A549 treated with AZD9567 at 1 μM for 4 hours (cell line): ENCODE results near the gene NUP210L. TPM values are rescaled to one million over a fixed set of nuclear protein-coding genes. Genes with fewer than 3 reads are reported as not detected.

Source experiments
- total RNA-seq: library from RNA; stranded (reverse); fragments of 200-300 nt; extraction: Qiagen RNA extraction; gene quantifications from 5 replicates; pipeline ENCODE4 v1.2.3, GENCODE V29; 2022; ENCODE audit not compliant: insufficient read depth

The NUP210L gene
- total RNA-seq: not detected in 5 replicates

DNA sequence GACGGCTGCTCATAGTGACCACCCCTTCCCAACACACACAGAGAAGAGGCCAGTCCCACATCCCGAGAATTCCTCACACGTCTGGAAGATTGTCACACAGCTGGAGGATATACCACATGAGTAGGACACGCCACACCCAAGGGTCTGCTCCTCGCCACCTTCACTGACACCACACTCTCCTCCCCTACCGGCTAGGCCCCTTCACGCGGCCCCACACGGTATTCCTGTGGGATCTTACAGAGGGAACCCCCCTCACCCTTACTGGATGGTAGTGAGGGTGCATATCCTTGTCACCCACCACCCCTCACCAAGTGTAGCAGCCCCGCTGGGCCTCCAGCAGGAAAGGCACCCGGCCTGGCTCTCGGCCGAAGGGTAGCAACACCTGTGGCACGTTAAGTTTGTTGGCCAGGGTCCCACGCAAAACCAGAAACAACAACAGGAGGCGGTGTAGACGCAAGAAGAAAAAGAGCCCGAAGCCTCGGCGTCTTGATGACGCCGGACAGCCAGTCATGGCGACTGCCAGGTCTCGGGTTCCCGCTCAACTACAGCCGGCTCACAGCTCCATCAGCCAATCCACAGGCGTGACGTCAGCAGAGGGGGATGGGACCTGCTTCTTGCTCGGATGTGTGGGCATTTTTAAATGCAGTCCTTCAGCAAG lies at the start of gene NUP210L:
TSS of gene NUP210L (minus strand) at position 540 of the 658 bp plus-strand sequence.

DNA sequence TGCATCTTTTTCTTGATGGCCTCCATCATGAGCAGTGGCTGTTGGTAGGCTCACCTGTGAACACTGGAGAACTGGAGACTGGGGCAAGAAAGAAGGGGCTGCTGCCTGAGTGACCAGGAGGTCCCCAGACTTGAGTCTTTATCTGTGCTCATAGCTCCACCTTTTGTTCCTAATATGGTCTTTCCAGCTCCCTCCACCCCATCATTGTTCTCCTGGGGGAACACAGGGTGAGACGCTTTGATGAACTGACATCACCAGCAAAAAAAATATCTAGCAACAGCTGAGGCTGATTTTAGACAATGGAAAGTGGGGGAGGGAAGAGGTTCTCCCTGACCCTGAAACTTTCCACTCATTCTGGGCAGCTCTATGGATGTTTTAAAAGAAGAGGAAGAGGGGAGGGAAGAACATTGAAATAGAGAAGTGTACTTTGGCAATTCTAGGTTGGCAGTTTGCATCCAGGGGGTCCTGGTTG lies 37.2 kb upstream of the NUP210L start, which contains the start of gene TPM3:
TSS of gene TPM3 (minus strand) at position 111 of the 472 bp plus-strand sequence. CDS start at position 29, 82 bp downstream.

DNA sequence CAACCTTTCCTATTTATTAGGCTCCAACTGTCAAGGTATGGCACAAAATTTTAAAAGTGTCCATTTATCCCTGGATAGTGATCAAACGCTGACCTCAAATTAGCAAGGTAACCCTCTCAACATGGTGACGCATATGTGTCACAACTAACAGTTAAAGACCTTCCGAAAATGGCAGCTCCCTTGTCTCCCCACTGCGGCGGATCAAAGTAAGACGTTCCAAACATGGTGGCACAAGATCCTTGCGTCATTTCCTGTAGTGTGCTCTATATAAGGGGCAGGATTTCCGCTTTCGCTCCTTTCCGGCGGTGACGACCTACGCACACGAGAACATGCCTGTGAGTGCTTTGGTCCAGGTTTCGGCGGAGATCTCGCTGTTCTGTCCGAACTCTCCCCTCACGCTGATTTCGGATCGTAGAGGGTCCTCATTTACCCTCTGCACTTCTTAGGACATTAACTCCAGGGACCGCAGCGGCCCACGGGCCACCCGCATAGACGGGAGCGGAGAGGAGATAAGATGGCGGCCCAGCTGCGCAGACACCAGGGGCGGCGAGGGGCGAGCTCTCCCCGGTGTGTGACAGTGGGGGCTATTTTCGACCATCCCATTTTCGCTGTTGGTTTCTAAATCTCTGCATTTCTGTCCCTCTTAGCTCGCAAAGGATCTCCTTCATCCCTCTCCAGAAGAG lies 164.3 kb downstream of the NUP210L start, which contains the start of gene RPS27:
TSS of gene RPS27 (plus strand) at position 295 of the 683 bp plus-strand sequence. CDS start at position 330, 35 bp downstream.

DNA sequence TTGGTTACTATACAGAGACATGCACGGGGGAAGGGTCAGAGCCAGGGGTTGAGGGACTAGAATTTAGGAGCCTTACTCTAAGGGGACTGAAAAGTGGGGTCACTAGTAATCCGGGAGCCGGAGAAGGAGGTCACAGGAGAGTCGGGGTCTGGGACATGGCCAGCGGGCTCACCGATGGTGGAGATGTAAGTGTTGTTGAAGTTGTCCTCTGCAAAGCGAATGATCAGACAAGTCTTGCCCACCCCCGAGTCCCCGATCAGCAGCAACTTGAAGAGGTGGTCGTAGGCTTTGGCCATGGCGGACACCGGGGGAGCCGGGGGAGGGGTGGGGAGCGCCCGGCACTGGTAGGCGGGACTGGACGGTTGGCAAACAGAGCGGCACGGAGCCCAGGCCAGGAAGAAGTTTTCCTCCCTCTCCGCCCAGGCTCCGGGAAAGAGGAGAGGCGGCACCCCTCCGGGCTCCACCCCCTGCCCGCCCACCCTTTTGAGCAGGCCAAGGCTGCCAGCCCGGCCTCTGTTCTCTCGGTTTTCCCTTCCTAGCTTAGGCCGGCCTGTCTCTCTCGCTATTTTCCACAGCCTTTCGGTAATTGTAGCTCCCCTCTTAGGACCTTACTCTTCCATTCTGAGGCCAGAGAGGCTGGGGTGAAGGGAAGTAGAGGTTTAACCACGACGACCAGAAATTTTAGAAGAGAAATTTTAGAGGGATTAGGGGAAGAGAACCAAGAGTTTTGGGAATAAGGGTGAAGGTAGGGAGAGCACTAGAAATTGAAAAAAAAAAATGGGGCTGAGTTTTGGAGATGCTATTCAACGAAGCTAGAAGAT lies 168.7 kb downstream of the NUP210L start, which contains the start of gene RAB13:
TSS of gene RAB13 (minus strand) at position 399 of the 821 bp plus-strand sequence. CDS start at position 296, 103 bp downstream.

DNA sequence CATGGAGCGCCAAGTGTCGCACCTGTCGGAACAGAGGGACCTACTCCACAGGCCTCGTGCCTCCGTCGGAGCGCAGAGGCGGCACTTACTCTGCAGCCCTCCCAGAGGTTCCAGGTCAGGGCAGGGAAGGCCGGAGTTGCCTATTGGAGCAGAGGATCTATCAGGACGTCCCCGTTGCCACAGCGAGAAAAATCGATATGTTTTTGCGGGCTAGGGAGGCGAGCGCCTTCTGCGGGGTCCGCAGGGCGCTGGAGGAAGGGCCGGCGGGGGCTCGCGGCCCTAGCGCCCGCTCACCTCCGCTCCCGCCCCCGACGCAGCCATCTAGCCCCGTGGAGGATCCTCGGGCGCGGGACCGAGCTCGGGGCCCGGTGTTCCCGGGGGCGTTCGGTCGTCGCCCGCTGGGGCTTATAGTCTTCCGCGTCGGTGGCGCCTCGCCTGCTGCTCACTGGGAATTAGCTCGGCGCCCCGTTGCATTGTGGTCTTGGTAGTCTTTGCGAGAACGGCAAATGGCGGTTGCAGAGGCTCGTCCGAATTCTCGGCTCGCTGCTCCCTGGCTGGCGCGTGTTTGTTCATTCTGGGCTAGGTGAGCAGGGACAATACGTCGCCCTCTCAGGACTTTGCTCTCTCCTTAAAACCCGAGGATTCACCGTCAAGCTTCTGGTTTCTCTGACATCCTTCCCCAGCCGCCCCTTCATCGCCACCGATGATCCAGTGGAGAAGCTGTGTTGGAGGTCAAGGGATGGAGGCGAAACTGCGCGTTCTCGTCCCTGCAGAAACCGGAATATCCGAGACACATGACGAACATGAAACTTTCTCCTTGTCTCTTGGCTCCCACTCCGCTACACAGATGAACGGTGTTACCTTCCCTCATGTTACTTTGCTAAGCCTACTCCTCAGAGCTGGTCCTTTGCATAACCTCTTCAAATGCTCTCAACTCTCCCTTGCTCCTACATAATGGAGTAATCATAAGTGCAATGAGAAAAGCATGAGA lies 177.3 kb downstream of the NUP210L start, which contains the start of gene JTB:
TSS of gene JTB (minus strand) at position 425 of the 991 bp plus-strand sequence. CDS start at position 3, 422 bp downstream.

DNA sequence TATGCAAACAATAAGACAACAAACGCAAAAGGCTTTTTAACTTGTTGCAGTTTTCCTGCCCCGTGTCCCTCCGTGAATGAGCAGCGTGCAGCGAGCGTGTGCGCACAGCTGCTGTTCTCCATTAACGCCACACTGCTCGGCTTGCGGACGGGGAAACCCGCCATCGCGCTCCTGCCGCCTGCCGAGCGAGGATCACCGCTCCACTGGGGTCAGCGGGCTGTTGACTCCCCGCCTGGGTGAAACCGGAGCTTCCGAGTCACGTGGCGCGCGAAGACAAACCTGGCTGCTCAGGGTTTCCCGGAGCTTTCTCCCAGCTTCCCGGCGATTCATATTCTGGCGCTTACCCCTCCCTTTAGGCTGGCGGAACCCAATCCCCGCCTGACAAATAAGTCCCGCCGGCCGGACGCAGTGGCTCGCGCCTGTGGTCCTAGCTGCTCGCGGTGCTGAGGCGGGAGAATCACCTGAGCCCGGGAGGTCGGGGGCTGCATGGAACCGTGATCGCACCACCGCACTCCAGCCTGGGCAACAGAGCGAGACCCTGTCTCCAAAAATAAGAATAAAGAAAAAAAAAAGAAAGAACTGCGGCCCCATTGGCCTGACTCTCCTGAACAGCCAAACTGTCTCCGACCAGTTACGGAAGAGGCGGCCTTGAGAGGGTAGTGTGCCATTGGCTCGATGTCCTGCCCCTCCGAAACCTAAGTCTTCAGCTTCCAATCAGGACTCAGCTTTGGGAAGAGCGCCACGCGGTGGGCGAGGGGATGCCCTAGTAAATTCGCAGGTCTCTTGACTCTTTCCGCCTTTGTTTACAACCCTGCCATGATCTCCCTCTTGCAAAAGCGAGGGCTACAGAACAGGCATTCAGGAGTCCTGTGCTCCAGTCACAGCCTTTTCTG lies 187.5 kb downstream of the NUP210L start, which contains the start of gene CREB3L4:
TSS of gene CREB3L4 (plus strand) at position 796 of the 893 bp plus-strand sequence. CDS start 624 bp downstream, outside the sequence.

DNA sequence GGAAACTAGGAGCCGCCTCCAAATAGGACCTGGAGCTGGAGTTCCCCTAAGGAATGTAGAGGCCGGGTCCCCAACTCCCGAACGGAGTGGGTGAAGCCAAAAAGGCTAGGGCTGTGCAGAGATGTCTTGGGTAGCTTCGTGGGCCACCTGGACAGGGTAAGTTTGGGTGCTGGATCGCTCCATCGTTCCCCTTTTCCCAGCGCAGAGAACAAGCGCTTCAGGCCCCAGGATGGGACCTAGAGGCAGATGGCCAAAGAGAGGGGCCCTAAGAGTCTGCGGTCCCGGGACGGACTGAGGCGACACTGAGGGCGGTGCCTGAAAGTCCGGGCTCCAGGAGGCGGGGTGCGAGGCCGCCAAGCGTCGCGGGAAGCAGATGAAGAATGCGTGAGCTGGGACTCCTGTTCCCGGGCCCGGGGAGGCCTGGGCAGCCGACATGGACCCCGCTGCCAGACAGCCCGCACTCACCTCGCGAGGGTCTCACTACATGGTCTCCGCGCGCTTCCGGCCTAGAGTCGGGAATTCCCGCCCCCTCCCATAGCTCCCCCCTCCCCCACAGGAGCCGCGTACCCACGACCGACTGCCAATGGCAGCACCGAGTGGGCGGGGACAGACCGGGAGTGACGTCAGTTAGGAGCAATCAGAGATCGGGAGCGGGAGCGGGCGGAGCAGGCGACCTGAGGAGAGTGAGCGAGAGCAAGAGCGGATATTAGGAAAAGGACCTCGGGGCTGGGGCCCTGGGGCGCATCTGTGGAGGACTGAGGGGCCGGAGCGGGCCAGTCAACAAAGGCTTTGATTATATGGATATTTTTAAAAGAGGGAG lies 191.6 kb downstream of the NUP210L start, which contains the start of gene SLC39A1:
TSS of gene SLC39A1 (minus strand) at position 508 of the 820 bp plus-strand sequence. CDS start 822 bp downstream, outside the sequence.

DNA sequence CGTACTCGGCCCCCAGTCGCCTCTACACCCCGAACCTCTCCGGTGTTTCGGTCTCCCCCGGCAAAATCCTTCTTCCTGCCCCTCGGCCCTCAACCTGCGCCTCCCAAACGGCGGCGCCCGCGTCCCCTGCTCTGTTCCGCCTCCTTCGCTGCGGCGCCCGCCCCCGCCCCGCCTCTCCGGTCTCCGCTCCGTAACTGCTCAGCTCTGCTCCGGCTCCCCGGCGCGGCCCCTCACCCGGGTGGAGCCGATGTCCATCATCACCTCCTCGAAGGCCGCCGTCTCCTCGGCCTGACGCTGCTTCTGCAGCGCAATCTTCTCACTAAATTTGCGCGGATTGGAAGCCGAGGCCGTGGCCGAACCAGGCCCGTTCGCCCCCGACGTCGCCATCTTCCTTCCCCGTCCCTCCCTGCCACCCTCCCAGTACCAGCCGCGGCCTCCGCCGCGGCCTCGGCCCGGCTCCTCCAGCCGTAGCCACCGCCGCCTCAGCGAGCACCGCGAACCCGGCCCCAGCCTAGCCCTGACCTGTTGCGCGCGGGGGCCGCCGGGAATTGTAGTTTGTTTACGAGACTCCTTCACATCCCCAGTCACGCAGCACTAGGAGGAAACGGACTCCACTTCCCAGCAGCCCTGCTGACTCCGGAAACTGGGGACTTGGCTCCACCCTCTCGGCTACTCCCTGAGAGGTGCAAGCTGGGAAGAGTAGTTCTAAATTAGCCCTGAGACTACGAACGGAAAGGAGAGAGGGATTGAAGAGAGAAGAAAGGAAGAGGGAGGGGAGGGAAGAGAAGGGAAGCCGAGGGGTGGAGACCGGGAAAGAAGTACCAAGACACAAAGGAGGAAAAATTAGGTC lies 196.5 kb downstream of the NUP210L start, which contains the start of gene CRTC2:
TSS of gene CRTC2 (minus strand) at position 502 of the 850 bp plus-strand sequence. CDS start at position 387, 115 bp downstream.

DNA sequence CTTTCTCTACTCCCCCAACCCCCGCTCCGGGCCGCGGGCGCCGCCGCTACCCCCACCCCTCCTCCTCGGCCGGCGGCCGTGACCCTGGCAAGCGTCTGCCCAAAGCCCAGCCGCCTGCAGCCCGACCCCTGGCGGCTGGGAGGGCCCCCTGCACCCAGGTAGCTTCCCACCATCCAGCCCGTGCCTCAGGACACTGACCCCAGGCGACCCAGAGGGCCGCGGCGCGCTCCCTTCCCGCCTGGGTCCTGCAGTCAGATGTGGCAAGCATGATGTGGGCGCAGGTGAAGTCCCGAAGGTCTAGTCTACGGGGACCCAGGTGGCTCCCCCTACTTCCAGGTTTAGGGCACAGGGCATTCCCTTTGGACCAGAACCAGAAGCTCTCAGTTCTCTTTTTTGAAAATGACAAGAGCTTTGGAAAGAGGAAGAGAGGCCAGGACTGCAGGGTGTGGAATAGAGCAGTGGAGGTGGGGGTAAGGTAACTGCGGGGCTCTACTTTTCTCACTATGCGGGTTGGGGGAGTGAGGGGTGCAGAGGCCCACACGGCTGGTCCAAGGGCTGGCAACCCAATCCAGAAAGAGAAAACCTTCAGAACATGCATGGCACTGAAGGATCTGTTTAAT lies 208.1 kb downstream of the NUP210L start, which contains the start of gene DENND4B:
TSS of gene DENND4B (minus strand) at position 97 of the 620 bp plus-strand sequence. CDS start 2,344 bp downstream, outside the sequence.

Other genes with a start within 250 kb of the NUP210L start
- gene GATAD2B, start 232.1 kb downstream of the NUP210L start, total RNA-seq: 8.8 to 15.6 TPM (median 9.5 TPM) in 5 replicates
- gene DENND4B, start 208.4 kb downstream of the NUP210L start, total RNA-seq: 25.6 to 35.4 TPM (median 34.5 TPM) in 5 replicates
- 34.0 to 42.1 TPM (median 40.8 TPM) in 5 replicates for gene CRTC2, start 196.5 kb downstream of the NUP210L start, total RNA-seq
- 129 to 157 TPM (median 152 TPM) in 5 replicates for gene SLC39A1, start 191.5 kb downstream of the NUP210L start, total RNA-seq
- 2.9 to 10.3 TPM (median 9.7 TPM) in 5 replicates for gene CREB3L4, start 187.2 kb downstream of the NUP210L start, total RNA-seq
- gene JTB, start 177.4 kb downstream of the NUP210L start, total RNA-seq: 90.2 to 160 TPM (median 149 TPM) in 5 replicates
- gene RAB13, start 168.7 kb downstream of the NUP210L start, total RNA-seq: 120 to 132 TPM (median 124 TPM) in 5 replicates
- gene RPS27, start 164.3 kb downstream of the NUP210L start, total RNA-seq: 4,352 to 7,409 TPM (median 4,509 TPM) in 5 replicates
- gene TPM3, start 37.0 kb upstream of the NUP210L start, total RNA-seq: 472 to 725 TPM (median 493 TPM) in 5 replicates
- gene CFAP141, start 51.3 kb upstream of the NUP210L start, total RNA-seq: 0.31 TPM in 1 of 5 replicates, not detected in the others
- gene UBAP2L, start 65.9 kb upstream of the NUP210L start, total RNA-seq: 94.2 to 116 TPM (median 102 TPM) in 5 replicates
- gene HAX1, start 117.6 kb upstream of the NUP210L start, total RNA-seq: 89.0 to 101 TPM (median 92.8 TPM) in 5 replicates
- gene AQP10, start 166.0 kb upstream of the NUP210L start, total RNA-seq: not detected in 5 replicates
- gene ATP8B2, start 170.5 kb upstream of the NUP210L start, total RNA-seq: 28.1 to 36.6 TPM (median 31.3 TPM) in 5 replicates